ENCODE results near the gene EHMT1. TPM values are rescaled to one million over a fixed set of nuclear protein-coding genes. Genes with fewer than 3 reads are reported as not detected.

EHMT1 gene
- total RNA-seq, 1 experiment from 2014 or later: 35.9 TPM

DNA sequence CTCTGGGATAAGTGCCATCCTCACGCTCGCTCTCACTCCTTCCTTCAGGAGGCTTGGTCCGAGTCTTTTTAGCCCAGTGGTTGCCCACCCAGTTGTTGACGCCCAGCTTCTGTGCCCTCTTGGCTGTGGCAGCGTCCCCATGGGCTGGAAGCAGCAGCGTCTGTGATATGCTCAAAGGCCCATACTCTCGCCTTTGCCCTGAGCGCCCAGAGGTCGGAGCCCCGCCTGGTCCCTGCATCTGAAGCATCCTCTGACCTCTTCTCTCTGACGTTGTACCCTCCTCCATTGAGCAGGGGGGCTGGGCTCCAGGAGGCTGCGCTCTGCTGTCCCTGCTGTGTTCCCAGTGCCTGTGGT is 180.8 kb downstream of the EHMT1 start:
- H3K27me3 ChIP-seq (ENCODE audit: low read length): no peaks in the 10 kb centered on the region
- peaks cover 2% of the 10 kb centered on the region; the same call in 1 of the 2 replicates for H3K79me2 ChIP-seq (ENCODE audit: low read length)
- no peaks in the 10 kb centered on the region for H3K9me2 ChIP-seq (replicated peaks; ENCODE audit: insufficient read depth, low read length)
- no peaks in the 10 kb centered on the region for H3K4me1 ChIP-seq (ENCODE audit: low read length)
- no peak overlapping the region for H2AFZ ChIP-seq (ENCODE audit: low read length)
- H3K4me2 ChIP-seq (ENCODE audit: low read depth, low read length, poor library complexity, severe bottlenecking): no peak overlapping the region
- no peaks in the 10 kb centered on the region for H3K9me3 ChIP-seq (ENCODE audit: low read length)
- DNase-seq: no peak
- H3K4me3 ChIP-seq (ENCODE audit: low read length): no peak overlapping the region
- H4K20me1 ChIP-seq (ENCODE audit: insufficient read depth, low read depth, low read length): no peaks in the 10 kb centered on the region
- no peak overlapping the region for H3K27ac ChIP-seq (ENCODE audit: low read length)
- peaks cover 3% of the 10 kb centered on the region; the same call in 1 of the 2 replicates for H3K36me3 ChIP-seq (ENCODE audit: insufficient read depth, low read length)
- no peak overlapping the region for H3K9ac ChIP-seq (ENCODE audit: low read length)

DNA sequence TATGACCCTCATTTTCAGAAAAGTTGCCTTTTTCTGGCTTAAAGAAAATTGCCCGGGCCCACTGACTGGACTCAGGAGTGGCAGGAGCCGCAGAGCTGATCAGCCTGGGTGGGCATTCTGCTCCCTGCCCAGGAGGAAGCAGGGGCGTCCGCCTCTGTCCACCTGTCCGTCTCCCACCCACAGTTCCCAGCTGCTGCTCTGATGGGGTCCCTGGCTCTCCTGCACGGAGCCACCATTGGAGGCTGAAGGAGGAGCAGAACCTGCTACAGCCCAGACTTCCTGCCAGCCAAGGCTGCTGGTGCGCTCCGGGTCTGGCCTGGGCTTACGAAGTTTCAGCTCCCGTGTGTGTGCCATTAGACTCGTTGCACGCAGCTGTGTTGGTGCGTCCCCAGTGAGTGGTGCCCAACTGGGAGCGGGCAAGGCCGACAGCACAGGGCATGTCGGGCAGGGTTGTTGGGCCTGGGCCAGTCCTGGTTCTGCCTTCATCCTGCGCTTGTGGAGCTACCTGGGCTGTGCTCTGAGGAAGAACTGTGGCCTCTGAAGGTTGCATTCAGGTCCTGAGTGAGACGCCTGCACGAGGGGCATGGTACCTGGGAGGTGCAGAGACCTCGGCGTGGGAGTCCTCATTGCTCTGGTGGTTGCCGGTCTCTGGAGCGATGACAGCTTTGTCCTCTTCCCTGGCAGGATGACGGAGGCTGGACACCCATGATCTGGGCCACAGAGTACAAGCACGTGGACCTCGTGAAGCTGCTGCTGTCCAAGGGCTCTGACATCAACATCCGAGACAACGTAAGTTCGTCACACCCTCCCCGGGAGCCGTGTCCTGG is 181.6 kb downstream of the EHMT1 start:
- Histone ChIP-seq H3K79me2 (ENCODE audit: low read length) (peaks cover 4% of the 10 kb centered on the region; the same call in 1 of the 2 replicates), H3K27me3 (ENCODE audit: low read length) (no peaks in the 10 kb centered on the region), H3K9ac (ENCODE audit: low read length) (no peak overlapping the region), H3K9me3 (ENCODE audit: low read length) (no peaks in the 10 kb centered on the region), H3K36me3 (ENCODE audit: insufficient read depth, low read length) (no peaks in the 10 kb centered on the region; the same call in 1 of the 2 replicates), H3K9me2 (replicated peaks; ENCODE audit: insufficient read depth, low read length) (no peaks in the 10 kb centered on the region), H2AFZ (ENCODE audit: low read length) (no peak overlapping the region), H3K4me2 (ENCODE audit: low read depth, low read length, poor library complexity, severe bottlenecking) (no peak overlapping the region), H3K4me3 (ENCODE audit: low read length) (no peak overlapping the region), H3K4me1 (ENCODE audit: low read length) (no peaks in the 10 kb centered on the region), H4K20me1 (ENCODE audit: insufficient read depth, low read depth, low read length) (no peaks in the 10 kb centered on the region), H3K27ac (ENCODE audit: low read length) (no peak overlapping the region)
- no peak for DNase-seq

DNA sequence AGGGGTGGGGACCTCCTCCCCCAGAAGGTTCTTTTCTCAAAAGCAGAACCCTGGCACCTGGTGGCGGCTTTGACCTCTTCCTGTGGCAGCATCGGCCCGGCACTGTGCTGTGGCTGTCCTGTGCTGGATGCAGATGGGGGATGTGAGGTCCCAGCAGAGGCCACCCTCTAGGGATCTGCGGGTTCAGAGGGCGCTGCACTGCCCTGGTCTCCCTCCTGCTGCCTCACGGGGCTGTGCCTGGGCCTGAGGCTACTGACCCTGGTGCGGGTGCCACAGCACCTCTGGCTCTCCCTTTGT is 182.2 kb downstream of the EHMT1 start:
- H3K36me3 ChIP-seq (ENCODE audit: insufficient read depth, low read length): no peaks in the 10 kb centered on the region; the same call in 1 of the 2 replicates
- no peak overlapping the region for H3K4me2 ChIP-seq (ENCODE audit: low read depth, low read length, poor library complexity, severe bottlenecking)
- no peaks in the 10 kb centered on the region for H3K4me1 ChIP-seq (ENCODE audit: low read length)
- no peak for DNase-seq
- H3K79me2 ChIP-seq (ENCODE audit: low read length): peaks cover 4% of the 10 kb centered on the region; the same call in 1 of the 2 replicates
- no peaks in the 10 kb centered on the region for H3K9me2 ChIP-seq (replicated peaks; ENCODE audit: insufficient read depth, low read length)
- H2AFZ ChIP-seq (ENCODE audit: low read length): no peak overlapping the region
- H3K27me3 ChIP-seq (ENCODE audit: low read length): no peaks in the 10 kb centered on the region
- no peaks in the 10 kb centered on the region for H4K20me1 ChIP-seq (ENCODE audit: insufficient read depth, low read depth, low read length)
- no peak overlapping the region for H3K9ac ChIP-seq (ENCODE audit: low read length)
- no peaks in the 10 kb centered on the region for H3K9me3 ChIP-seq (ENCODE audit: low read length)
- no peak overlapping the region for H3K27ac ChIP-seq (ENCODE audit: low read length)
- H3K4me3 ChIP-seq (ENCODE audit: low read length): no peak overlapping the region

DNA sequence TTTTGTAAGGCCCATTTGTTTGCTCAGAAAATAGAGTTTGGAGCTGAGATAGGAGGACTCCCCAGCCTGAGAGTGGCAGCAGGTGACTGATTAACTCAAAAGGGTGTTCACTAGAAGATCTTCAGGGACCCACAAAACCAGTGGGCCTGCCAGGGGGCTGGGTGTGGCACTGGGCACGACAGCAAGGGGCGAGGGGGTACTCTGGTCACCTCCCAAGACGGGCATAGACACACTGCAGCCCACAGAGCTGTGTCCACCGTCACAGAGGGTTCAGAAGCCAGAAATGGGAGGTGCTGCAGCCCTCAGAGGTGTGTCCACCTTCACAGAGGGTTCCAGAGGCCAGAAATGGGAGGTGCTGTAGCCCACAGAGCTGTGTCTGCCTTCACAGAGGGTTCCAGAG is 183.2 kb downstream of the EHMT1 start:
- H3K9ac ChIP-seq (ENCODE audit: low read length): no peak overlapping the region
- no peaks in the 10 kb centered on the region for H4K20me1 ChIP-seq (ENCODE audit: insufficient read depth, low read depth, low read length)
- no peak overlapping the region for H3K4me3 ChIP-seq (ENCODE audit: low read length)
- no peak overlapping the region for H3K4me2 ChIP-seq (ENCODE audit: low read depth, low read length, poor library complexity, severe bottlenecking)
- peaks cover 4% of the 10 kb centered on the region; the same call in 1 of the 2 replicates for H3K79me2 ChIP-seq (ENCODE audit: low read length)
- no peaks in the 10 kb centered on the region for H3K27me3 ChIP-seq (ENCODE audit: low read length)
- H3K9me2 ChIP-seq (replicated peaks; ENCODE audit: insufficient read depth, low read length): no peaks in the 10 kb centered on the region
- H3K27ac ChIP-seq (ENCODE audit: low read length): no peak overlapping the region
- DNase-seq: no peak
- no peaks in the 10 kb centered on the region for H3K9me3 ChIP-seq (ENCODE audit: low read length)
- no peak overlapping the region for H2AFZ ChIP-seq (ENCODE audit: low read length)
- no peaks in the 10 kb centered on the region for H3K4me1 ChIP-seq (ENCODE audit: low read length)
- H3K36me3 ChIP-seq (ENCODE audit: insufficient read depth, low read length): no peaks in the 10 kb centered on the region

DNA sequence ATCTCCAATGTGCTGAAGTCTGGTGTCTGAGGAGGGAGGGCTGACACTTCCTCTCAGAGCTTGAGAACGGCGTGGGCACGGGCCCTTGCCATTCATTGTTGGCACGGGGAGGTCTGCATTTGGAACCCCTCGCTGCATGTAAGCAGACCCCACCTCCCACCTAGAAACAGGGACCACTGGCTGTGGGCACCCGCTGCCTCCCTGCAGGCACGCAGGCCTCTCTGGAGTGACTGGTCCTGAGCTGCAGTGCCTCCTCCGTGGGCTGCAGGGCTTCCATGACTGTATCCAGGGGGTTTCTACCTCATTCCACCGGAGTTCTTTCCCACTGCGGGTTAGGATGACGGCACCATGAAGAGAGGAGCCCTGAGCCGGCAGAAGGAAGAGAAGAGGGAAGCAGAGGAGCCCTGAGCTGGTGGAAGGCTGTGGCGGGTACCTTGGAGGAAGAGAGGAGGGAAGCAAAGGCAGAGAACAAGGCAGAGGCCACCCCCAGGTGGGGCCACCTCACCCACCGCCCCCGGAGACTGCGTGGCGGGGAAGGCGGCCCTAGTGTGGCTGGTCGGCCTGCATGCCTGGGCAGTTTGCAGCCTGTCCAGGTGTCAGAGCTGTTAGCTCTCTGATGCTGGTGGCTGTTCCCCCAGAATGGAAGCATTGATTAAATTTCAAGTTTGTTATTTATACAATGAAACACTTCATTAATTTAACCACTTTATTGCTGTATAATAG is 183.9 kb downstream of the EHMT1 start:
- Histone ChIP-seq H3K36me3 (ENCODE audit: insufficient read depth, low read length) (no peaks in the 10 kb centered on the region), H4K20me1 (ENCODE audit: insufficient read depth, low read depth, low read length) (no peaks in the 10 kb centered on the region), H3K9ac (ENCODE audit: low read length) (no peak overlapping the region)

DNA sequence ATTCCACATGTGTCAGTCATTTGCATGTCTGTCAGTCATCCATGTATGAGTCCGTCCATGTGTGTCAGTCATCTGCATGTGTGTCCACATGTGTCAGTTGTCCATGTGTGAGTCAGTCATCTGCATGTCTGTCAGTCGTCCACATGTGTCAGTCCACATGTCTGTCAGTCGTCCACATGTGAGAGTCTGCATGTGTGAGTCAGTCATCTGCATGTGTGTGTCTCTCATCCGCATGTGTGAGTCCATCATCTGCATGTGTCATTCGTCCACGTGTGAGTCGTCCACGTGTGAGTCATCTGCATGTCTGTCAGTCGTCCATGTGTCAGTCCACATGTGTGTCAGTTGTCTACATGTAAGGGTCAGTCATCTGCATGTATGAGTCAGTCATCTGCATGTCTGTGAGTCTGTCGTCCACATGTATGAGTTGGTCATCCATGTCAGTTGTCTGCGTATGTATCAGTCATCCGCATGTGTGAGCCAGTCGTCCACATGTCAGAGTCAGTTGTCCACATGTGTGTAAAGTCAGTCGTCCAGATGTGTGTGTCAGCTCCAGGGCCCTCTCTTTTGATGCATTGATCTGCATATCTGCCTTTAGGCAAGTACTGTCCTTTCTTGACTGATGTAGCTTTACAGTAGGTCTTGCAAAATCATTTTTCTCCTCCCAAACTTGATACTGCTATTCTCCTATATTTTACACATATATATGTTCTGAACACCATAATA is 186.3 kb downstream of the EHMT1 start:
- no peaks in the 10 kb centered on the region for H3K27me3 ChIP-seq (ENCODE audit: low read length)
- H3K9ac ChIP-seq (ENCODE audit: low read length): no peak overlapping the region
- no peak overlapping the region for H3K27ac ChIP-seq (ENCODE audit: low read length)
- no peak overlapping the region for H2AFZ ChIP-seq (ENCODE audit: low read length)
- no peaks in the 10 kb centered on the region for H3K9me3 ChIP-seq (ENCODE audit: low read length)
- no peak overlapping the region for H3K4me3 ChIP-seq (ENCODE audit: low read length)
- H4K20me1 ChIP-seq (ENCODE audit: insufficient read depth, low read depth, low read length): no peaks in the 10 kb centered on the region
- H3K4me1 ChIP-seq (ENCODE audit: low read length): no peaks in the 10 kb centered on the region
- H3K79me2 ChIP-seq (ENCODE audit: low read length): peaks cover 4% of the 10 kb centered on the region; the same call in 1 of the 2 replicates
- no peak for DNase-seq
- no peak overlapping the region for H3K4me2 ChIP-seq (ENCODE audit: low read depth, low read length, poor library complexity, severe bottlenecking)
- no peaks in the 10 kb centered on the region for H3K36me3 ChIP-seq (ENCODE audit: insufficient read depth, low read length)
- no peaks in the 10 kb centered on the region for H3K9me2 ChIP-seq (replicated peaks; ENCODE audit: insufficient read depth, low read length)

More for the DNA sequence above, 183.9 kb downstream of the EHMT1 start:
- H2AFZ ChIP-seq (ENCODE audit: low read length): no peak overlapping the region
- H3K4me3 ChIP-seq (ENCODE audit: low read length): no peak overlapping the region
- H3K79me2 ChIP-seq (ENCODE audit: low read length): peaks cover 4% of the 10 kb centered on the region; the same call in 1 of the 2 replicates
- H3K4me1 ChIP-seq (ENCODE audit: low read length): no peaks in the 10 kb centered on the region
- no peak for DNase-seq
- no peaks in the 10 kb centered on the region for H3K9me3 ChIP-seq (ENCODE audit: low read length)
- no peaks in the 10 kb centered on the region for H3K9me2 ChIP-seq (replicated peaks; ENCODE audit: insufficient read depth, low read length)
- H3K27ac ChIP-seq (ENCODE audit: low read length): no peak overlapping the region
- no peak overlapping the region for H3K4me2 ChIP-seq (ENCODE audit: low read depth, low read length, poor library complexity, severe bottlenecking)
- no peaks in the 10 kb centered on the region for H3K27me3 ChIP-seq (ENCODE audit: low read length)

DNA sequence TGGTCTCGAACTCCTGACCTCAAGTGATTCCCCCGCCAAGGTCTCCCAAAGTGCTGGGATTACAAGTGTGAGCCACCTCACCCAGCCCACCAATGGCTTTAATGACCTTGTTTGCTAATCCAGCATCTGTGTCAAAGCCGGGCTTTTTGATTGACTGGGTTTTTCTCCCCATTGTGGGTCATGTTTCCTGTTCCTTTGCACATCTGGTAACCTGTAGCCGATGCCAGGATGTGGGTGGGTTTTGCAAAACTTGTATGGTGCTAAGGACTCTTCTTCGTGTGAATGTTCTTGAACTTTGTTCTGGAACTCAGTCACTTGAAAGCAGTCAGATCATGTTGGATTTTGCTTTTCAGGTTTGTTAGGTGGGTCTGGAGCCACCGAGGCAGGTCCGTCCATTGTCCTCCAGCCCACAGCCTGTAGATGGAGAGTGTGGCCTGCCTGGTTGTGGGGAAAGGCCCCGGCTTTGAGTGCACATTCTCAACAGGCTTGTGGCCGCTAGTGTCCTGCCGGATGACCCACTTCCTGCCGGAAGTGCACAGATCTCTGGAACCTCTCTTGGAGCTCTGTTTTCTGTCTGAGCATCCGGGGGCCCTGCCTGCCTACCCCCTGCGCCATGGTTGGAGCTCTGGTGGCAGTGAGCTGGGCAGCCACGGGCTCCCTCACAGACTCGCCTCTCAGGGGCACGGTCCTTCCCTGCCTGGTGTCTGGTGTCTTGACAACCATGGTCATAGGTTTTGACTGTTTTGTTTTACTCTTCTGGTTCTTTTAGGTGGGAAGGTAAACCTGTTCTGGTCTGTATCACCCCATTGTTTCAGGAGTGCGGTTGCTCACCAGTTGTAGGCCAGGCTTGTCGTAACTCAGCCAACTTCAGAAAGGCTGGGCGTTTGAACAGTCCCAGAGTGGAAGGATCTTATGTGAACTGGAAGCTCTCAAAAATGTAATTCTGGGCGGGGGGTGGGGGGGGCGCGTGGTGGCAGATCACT is 189.2 kb downstream of the EHMT1 start:
- no peak overlapping the region for H3K4me3 ChIP-seq (ENCODE audit: low read length)
- H3K4me2 ChIP-seq (ENCODE audit: low read depth, low read length, poor library complexity, severe bottlenecking): no peak overlapping the region
- no peak overlapping the region for H3K9ac ChIP-seq (ENCODE audit: low read length)
- no peak overlapping the region for H2AFZ ChIP-seq (ENCODE audit: low read length)
- peaks cover 4% of the 10 kb centered on the region; the same call in 1 of the 2 replicates for H3K79me2 ChIP-seq (ENCODE audit: low read length)
- H4K20me1 ChIP-seq (ENCODE audit: insufficient read depth, low read depth, low read length): no peaks in the 10 kb centered on the region
- no peak for DNase-seq
- no peaks in the 10 kb centered on the region; the same call in 1 of the 2 replicates for H3K36me3 ChIP-seq (ENCODE audit: insufficient read depth, low read length)
- H3K4me1 ChIP-seq (ENCODE audit: low read length): no peaks in the 10 kb centered on the region
- no peaks in the 10 kb centered on the region for H3K9me3 ChIP-seq (ENCODE audit: low read length)
- H3K9me2 ChIP-seq (replicated peaks; ENCODE audit: insufficient read depth, low read length): no peaks in the 10 kb centered on the region
- no peaks in the 10 kb centered on the region for H3K27me3 ChIP-seq (ENCODE audit: low read length)
- H3K27ac ChIP-seq (ENCODE audit: low read length): no peak overlapping the region

Measured in Karpas-422 (cell line).